Colonic mucosa (tissue), 4 donors: ENCODE data around the gene RHOU. TPM values are rescaled to one million over a fixed set of nuclear protein-coding genes. Genes with fewer than 3 reads are reported as not detected.

Experiments
- DNase-seq: peaks from one replicate; pipeline ENCODE4 v3.0.0-alpha.2; 2020
- H3K27ac ChIP-seq: fragments of 200-600 bp; one replicate; pipeline ENCODE4 v1.8.0; 2021
- H3K27me3 ChIP-seq: fragments of 200-600 bp; one replicate; pipeline ENCODE4 v1.8.0; 2021
- H3K36me3 ChIP-seq: fragments of 200-600 bp; one replicate; pipeline ENCODE4 v1.8.0; 2021
- H3K4me1 ChIP-seq: fragments of 200-600 bp; one replicate; pipeline ENCODE4 v1.8.0; 2021; ENCODE audit warnings: mild to moderate bottlenecking
- H3K4me3 ChIP-seq: fragments of 200-600 bp; one replicate; pipeline ENCODE4 v1.8.0; 2021
- H3K9ac ChIP-seq, 2 donors: one replicate each; pipeline ENCODE4 v1.7.0; 2013; ENCODE audit warnings: control low read depth in 2 of 2, low read depth in 2 of 2, low read length in 2 of 2
- H3K9me3 ChIP-seq: fragments of 200-600 bp; one replicate; pipeline ENCODE4 v1.8.0; 2021
- intact Hi-C: fragments of 100-400 bp; cut with DNase I; formaldehyde crosslinking; loops from one replicate; pipeline ENCODE4 v1.14.1; 2022
- total RNA-seq, 2 donors: library from RNA; stranded (reverse); fragmentation: NEBNext Ultra II Directional in 1 of 2; extraction: Animal tissue kit (Norgen Biotek cat#: 25700) in 1 of 2; gene quantifications; one replicate each; pipeline ENCODE4 v1.2.1, GENCODE V29; 2021
- TF ChIP-seq, protein P1 (sequence below): fragments of 200-600 bp; IDR thresholded peaks from one replicate; pipeline ENCODE4 v1.8.0; 2022; ENCODE audit warnings: antibody characterized with exemption, mild to moderate bottlenecking
- donor health status: healthy.
- donor health status: DM: no; HTN: no; CAD: no.
- donor health status: DM: no; HTN: no; CAD: no.

Gene RHOU
- total RNA-seq, 2 donors from 2014 or later, result 13.3 to 24.3 TPM

DNA sequence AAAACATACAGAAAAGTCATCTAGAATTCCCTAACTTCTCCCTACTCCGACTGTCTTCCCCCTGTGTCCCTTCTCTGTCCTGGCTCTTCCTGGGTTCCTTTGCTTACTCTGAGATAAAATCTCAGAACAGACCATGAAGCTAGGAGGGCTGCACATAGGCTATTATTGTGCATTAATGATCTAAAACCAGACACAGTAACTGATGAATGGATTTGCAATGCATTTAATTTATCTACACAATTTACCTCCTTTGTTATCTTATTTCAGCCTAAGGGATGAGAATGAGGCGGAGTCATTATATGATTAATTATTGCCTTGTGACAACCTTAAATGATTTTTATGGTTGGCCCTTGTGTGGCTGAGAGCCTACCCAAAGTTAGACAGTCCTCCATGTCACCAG, 14.5 kb downstream of the RHOU start:
- Histone ChIP-seq H3K27me3 (no peaks in the 10 kb centered on the region), H3K4me1 (no peaks in the 10 kb centered on the region), H3K9ac (no peak overlapping the region), H3K36me3 (no peaks in the 10 kb centered on the region), H3K27ac (no peak overlapping the region), H3K9me3 (no peaks in the 10 kb centered on the region), H3K4me3 (no peak overlapping the region)
- DNase-seq, result no peak
- intact Hi-C loops, result no loop called here
- TF ChIP-seq, protein P1, sequence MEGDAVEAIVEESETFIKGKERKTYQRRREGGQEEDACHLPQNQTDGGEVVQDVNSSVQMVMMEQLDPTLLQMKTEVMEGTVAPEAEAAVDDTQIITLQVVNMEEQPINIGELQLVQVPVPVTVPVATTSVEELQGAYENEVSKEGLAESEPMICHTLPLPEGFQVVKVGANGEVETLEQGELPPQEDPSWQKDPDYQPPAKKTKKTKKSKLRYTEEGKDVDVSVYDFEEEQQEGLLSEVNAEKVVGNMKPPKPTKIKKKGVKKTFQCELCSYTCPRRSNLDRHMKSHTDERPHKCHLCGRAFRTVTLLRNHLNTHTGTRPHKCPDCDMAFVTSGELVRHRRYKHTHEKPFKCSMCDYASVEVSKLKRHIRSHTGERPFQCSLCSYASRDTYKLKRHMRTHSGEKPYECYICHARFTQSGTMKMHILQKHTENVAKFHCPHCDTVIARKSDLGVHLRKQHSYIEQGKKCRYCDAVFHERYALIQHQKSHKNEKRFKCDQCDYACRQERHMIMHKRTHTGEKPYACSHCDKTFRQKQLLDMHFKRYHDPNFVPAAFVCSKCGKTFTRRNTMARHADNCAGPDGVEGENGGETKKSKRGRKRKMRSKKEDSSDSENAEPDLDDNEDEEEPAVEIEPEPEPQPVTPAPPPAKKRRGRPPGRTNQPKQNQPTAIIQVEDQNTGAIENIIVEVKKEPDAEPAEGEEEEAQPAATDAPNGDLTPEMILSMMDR, result no peak

DNA sequence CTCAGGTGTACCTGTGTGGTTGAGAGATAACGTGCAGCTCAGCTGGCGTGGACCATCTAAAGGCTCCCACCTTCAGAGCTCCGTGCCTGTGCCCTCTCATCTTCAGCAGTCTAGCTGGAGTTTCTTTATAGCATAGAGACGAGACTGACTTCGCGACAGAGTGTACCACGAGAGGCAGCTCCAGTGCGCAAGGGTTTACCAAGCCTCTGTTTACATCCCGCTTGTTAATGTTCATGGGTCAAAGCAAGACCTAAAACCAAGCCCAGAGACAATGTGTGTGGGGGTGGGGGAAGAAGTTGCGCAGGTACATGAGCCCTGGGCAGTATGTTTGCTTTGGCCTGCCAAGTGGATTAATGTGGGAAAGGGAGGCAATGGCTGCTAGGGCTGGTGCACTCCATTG, 15.6 kb downstream of the RHOU start:
- Histone ChIP-seq H3K9ac (no peak overlapping the region), H3K9me3 (no peaks in the 10 kb centered on the region), H3K36me3 (no peaks in the 10 kb centered on the region), H3K27me3 (no peaks in the 10 kb centered on the region), H3K27ac (no peak overlapping the region), H3K4me3 (no peak overlapping the region), H3K4me1 (no peaks in the 10 kb centered on the region)
- intact Hi-C loops, result no loop called here
- no peak for DNase-seq
- TF ChIP-seq, protein P1, result no peak

- Histone ChIP-seq H3K27ac (no peak overlapping the region), H3K9ac (no peak overlapping the region), H3K27me3 (no peaks in the 10 kb centered on the region), H3K4me1 (no peaks in the 10 kb centered on the region), H3K9me3 (no peaks in the 10 kb centered on the region), H3K4me3 (no peak overlapping the region), H3K36me3 (no peaks in the 10 kb centered on the region)
- TF ChIP-seq, protein P1, result no peak
- no peak for DNase-seq
- intact Hi-C loops, result no loop called here
Measured at GRCh38 chr1:228751360-228752098, 16.2 kb downstream of the RHOU start.

DNA sequence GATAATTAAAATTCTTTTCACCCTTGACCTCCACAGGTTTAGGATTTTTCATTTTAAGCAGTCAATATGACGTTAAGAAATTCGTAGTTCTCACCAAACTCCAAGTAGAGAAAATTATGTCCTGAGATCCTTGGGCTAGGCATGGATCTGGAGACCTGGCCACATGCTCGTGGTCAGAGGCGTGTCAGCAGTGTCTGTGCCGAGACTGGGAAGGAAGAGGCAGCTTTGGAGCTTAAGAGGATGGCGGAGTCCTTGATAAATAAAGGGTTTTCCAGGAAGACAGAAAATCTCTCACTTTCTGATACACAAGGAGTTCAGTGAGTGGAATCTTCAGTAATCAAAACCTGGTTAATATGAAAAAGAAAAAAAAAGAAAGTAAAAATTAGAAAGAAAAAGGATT, 17.0 kb downstream of the RHOU start:
- intact Hi-C loops, result no loop called here
- Histone ChIP-seq H3K36me3 (no peaks in the 10 kb centered on the region), H3K4me1 (no peaks in the 10 kb centered on the region), H3K9ac (no peak overlapping the region), H3K27ac (no peak overlapping the region), H3K27me3 (no peaks in the 10 kb centered on the region), H3K4me3 (no peak overlapping the region), H3K9me3 (no peaks in the 10 kb centered on the region)
- no peak for DNase-seq
- TF ChIP-seq, protein P1, result no peak

GRCh38 chr1:228752675-228753265, 17.5 kb downstream of the RHOU start:
- Histone ChIP-seq H3K27me3 (no peaks in the 10 kb centered on the region), H3K36me3 (no peaks in the 10 kb centered on the region), H3K4me3 (no peak overlapping the region), H3K9me3 (no peaks in the 10 kb centered on the region), H3K4me1 (no peaks in the 10 kb centered on the region), H3K27ac (no peak overlapping the region), H3K9ac (no peak overlapping the region)
- TF ChIP-seq, protein P1, result no peak
- intact Hi-C loops, result no loop called here
- DNase-seq, result no peak
